ENCODE results near the gene ACOXL. TPM values are rescaled to one million over a fixed set of nuclear protein-coding genes. Genes with fewer than 3 reads are reported as not detected.

Gene ACOXL
- total RNA-seq, 4 donors from 2014 or later = 0.55 to 5.2 (median 1.1) TPM; not detected in 1

DNA sequence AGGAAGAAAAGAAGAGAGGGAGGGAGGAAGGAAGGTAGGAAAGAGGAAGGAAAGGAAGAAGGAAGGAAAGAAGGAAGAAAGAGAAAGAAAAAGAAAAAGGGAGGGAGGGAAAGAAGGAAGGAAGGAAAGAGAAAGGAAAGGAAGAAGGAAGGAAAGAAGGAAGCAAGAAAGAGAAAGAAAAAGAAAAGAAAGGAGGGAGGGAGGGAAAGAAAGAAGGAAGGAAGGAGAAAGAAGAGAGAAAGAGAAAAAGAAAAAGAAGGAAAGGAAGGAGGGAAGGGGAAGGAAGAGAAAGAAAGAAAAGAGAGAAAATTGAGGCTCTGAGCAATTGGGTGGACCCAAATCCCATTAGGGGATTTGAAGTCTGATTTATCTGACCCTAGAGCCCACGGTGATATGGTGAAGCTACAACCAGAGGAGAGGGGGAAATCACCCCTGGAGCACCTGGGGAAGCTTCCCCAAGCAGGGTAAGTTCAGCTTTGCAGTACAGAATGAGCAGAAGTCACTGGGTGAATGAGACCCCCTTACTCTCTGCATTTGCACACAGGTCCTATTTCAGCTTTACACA is 210.8 kb downstream of the ACOXL start:
- Histone ChIP-seq H3K36me3 (no peaks in the 10 kb centered on the region), H3K27me3 (no peaks in the 10 kb centered on the region), H3K9me3 (no peaks in the 10 kb centered on the region), H3K4me3 (no peak overlapping the region), H3K4me1 (peaks cover 0 to 3% (median 0%) of the 10 kb centered on the region in 4 donors), H3K27ac (no peak overlapping the region)
- no peak for DNase-seq
- intact Hi-C loops (cut with DNase I; ENCODE audit: low total_unique reads) (no loop called here), in situ Hi-C loops (cut with MboI; ENCODE audit: low pct_ligation_motif_present in 1 of 4, low pct_unique_long_range_greater_than_20kb in 1 of 4, low sequenced_read_pairs in 3 of 4) (no loop called here)
- TF ChIP-seq EP300 (IDR thresholded peaks at IDR 0.05; ENCODE audit: low read depth) (no peak), POLR2AphosphoS5 (IDR thresholded peaks at IDR 0.05) (no peak), POLR2A (IDR thresholded peaks at IDR 0.05) (no peak)
- TF ChIP-seq, protein P1, sequence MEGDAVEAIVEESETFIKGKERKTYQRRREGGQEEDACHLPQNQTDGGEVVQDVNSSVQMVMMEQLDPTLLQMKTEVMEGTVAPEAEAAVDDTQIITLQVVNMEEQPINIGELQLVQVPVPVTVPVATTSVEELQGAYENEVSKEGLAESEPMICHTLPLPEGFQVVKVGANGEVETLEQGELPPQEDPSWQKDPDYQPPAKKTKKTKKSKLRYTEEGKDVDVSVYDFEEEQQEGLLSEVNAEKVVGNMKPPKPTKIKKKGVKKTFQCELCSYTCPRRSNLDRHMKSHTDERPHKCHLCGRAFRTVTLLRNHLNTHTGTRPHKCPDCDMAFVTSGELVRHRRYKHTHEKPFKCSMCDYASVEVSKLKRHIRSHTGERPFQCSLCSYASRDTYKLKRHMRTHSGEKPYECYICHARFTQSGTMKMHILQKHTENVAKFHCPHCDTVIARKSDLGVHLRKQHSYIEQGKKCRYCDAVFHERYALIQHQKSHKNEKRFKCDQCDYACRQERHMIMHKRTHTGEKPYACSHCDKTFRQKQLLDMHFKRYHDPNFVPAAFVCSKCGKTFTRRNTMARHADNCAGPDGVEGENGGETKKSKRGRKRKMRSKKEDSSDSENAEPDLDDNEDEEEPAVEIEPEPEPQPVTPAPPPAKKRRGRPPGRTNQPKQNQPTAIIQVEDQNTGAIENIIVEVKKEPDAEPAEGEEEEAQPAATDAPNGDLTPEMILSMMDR (IDR thresholded peaks at IDR 0.05) = no peak
- WGBS, 2 donors (ENCODE audit: low coverage in 1 of 2) = 79% methylated on average over 1 of the region's 1 CpG; no CpG with 5 or more reads in 1 of the 2 donors

DNA sequence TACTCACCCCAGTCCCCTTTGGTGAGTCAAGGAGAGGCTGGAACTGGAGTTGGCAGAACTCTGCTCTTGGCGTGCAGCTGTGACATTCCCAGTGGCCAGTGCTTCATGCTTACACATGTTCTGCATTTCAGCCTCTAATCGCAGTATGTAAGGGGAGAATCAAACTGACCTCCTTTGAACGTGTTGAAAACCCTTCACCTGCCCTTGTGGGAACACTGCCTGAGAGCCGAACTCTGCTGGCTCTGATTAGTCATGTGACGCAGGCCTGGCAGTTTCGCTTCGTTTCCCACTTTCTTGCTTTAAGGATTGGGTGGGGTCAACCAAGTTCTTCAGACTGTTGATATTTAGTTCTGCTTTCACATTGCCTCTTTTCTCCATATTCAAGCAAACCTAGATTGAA is 214.5 kb downstream of the ACOXL start:
- H3K36me3 ChIP-seq = no peaks in the 10 kb centered on the region
- intact Hi-C loops (cut with DNase I; ENCODE audit: low total_unique reads) = no loop called here
- TF ChIP-seq POLR2AphosphoS5 (IDR thresholded peaks at IDR 0.05) = no peak
- TF ChIP-seq, protein P1 (IDR thresholded peaks at IDR 0.05) = no peak
- TF ChIP-seq POLR2A (IDR thresholded peaks at IDR 0.05) = no peak
- no peak for TF ChIP-seq EP300 (IDR thresholded peaks at IDR 0.05; ENCODE audit: low read depth)
- no peaks in the 10 kb centered on the region for H3K27me3 ChIP-seq
- H3K9me3 ChIP-seq = no peaks in the 10 kb centered on the region
- no peak for DNase-seq
- no peak overlapping the region for H3K27ac ChIP-seq
- 77 to 82% methylated on average over 6 to 7 of the region's 7 CpGs for WGBS, 2 donors (ENCODE audit: low coverage in 1 of 2)
- in situ Hi-C loops (cut with MboI; ENCODE audit: low pct_ligation_motif_present in 1 of 4, low pct_unique_long_range_greater_than_20kb in 1 of 4, low sequenced_read_pairs in 3 of 4) = no loop called here
- H3K4me3 ChIP-seq = no peak overlapping the region
- peaks cover 0 to 6% (median 0%) of the 10 kb centered on the region in 4 donors for H3K4me1 ChIP-seq

DNA sequence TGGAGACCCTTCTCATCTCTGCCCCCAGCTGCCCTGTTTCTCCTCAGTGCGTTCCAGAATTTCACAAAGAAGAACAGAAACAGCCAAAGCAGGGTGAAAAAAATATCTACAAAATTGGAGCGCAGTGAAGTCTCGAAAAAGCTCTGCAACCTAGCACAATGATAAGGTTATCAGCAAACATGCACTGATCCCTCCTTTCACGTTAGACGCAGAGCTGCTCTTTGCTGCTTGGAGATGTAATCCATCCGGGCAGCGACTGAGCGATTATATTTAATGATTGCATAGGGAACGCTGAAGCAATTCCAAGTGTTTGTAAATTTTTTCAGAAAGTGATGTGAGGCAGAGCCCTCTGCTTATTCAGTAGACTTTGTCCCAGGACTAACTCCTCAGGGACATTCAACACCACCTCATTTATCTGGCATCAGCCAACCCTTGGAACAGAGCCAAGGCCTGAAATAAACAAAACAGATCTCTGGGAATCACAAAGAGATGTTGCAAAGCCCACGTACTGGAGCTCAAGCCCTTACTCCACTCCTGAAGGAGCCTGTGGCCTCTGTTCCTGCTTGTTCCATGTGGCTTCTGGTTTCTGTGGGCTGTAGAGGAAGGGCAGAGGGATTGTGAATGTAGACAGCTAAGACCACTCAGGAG is 215.8 kb downstream of the ACOXL start:
- Histone ChIP-seq H3K27me3 (no peaks in the 10 kb centered on the region), H3K36me3 (no peaks in the 10 kb centered on the region), H3K4me3 (no peak overlapping the region), H3K9me3 (no peaks in the 10 kb centered on the region), H3K4me1 (peaks cover 0 to 6% (median 0%) of the 10 kb centered on the region in 4 donors), H3K27ac (no peak overlapping the region)
- peak; percentile 16 for DNase-seq
- 42 to 43% methylated on average over 9 to 10 of the region's 10 CpGs for WGBS, 2 donors (ENCODE audit: low coverage in 1 of 2)
- intact Hi-C loops (cut with DNase I; ENCODE audit: low total_unique reads) = no loop called here
- TF ChIP-seq POLR2A (IDR thresholded peaks at IDR 0.05) (no peak), POLR2AphosphoS5 (IDR thresholded peaks at IDR 0.05) (no peak), EP300 (IDR thresholded peaks at IDR 0.05; ENCODE audit: low read depth) (no peak)
- TF ChIP-seq, protein P1 (IDR thresholded peaks at IDR 0.05) = no peak
- in situ Hi-C loops (cut with MboI; ENCODE audit: low pct_ligation_motif_present in 1 of 4, low pct_unique_long_range_greater_than_20kb in 1 of 4, low sequenced_read_pairs in 3 of 4) = no loop called here

DNA sequence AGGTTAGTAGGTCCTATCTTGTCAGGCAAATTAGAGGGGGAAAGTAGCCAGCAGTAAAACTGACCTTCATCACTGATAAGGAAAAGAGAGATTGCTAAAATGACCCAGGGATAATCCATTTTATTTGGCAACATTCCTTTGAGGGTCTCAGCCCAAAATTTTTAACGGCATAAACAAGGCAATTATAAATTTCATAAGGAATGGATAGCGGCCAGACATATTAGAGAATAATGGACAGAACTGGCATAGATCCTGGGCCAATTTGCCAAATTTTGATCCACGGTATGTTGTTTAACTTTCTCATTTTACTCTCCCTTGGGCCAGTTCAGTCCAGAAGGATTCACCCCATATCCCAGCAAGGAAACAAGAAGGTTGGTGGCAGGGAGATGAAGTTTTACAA is 217.9 kb downstream of the ACOXL start:
- DNase-seq = no peak
- 77 to 81% methylated on average over 3 of the region's 3 CpGs for WGBS, 2 donors (ENCODE audit: low coverage in 1 of 2)
- H3K4me1 ChIP-seq = peaks cover 0 to 6% (median 0%) of the 10 kb centered on the region in 4 donors
- no peaks in the 10 kb centered on the region for H3K36me3 ChIP-seq
- in situ Hi-C loops (cut with MboI; ENCODE audit: low pct_ligation_motif_present in 1 of 4, low pct_unique_long_range_greater_than_20kb in 1 of 4, low sequenced_read_pairs in 3 of 4) = no loop called here
- no peaks in the 10 kb centered on the region for H3K27me3 ChIP-seq
- H3K9me3 ChIP-seq = no peaks in the 10 kb centered on the region
- intact Hi-C loops (cut with DNase I; ENCODE audit: low total_unique reads) = no loop called here
- TF ChIP-seq POLR2A (IDR thresholded peaks at IDR 0.05) (no peak), POLR2AphosphoS5 (IDR thresholded peaks at IDR 0.05) (no peak), EP300 (IDR thresholded peaks at IDR 0.05; ENCODE audit: low read depth) (no peak)
- TF ChIP-seq, protein P1 (IDR thresholded peaks at IDR 0.05) = no peak
- H3K4me3 ChIP-seq = no peak overlapping the region
- H3K27ac ChIP-seq = no peak overlapping the region

Measured in transverse colon (tissue), 4 donors.